ENCODE data around the gene SIGLEC7. TPM values are rescaled to one million over a fixed set of nuclear protein-coding genes. Genes with fewer than 3 reads are reported as not detected.

SIGLEC7 gene
- polyA plus RNA-seq, 1 of the 3 experiments (the other 2 are of a cell fraction), result not detected

- TF ChIP-seq USF2 (IDR thresholded peaks at IDR 0.05; ENCODE audit: borderline replicate concordance, low read depth, low read length), result no peak
- TF ChIP-seq GABPA (IDR thresholded peaks at IDR 0.05; ENCODE audit: low read depth), result no peak
- TF ChIP-seq CHD2 (IDR thresholded peaks at IDR 0.05; ENCODE audit: low read length, partially characterized antibody), result no peak
- no peak for TF ChIP-seq RXRA (IDR thresholded peaks at IDR 0.05; ENCODE audit: borderline replicate concordance, low read depth)
- no peak for TF ChIP-seq GATA2 (CRISPR knock-in tag; IDR thresholded peaks at IDR 0.05)
- no peak for TF ChIP-seq JUND (IDR thresholded peaks at IDR 0.05)
- no peak for TF ChIP-seq POLR2AphosphoS5 (IDR thresholded peaks at IDR 0.05; ENCODE audit: low read depth, low read length)
These were observed 16.6 kb upstream of the SIGLEC7 start (continued) for GRCh38 chr19:51125421-51126075.

GRCh38 chr19:51127032-51127431 lies 15.1 kb upstream of the SIGLEC7 start:
- no peaks in the 10 kb centered on the region for H3K9me3 ChIP-seq
- ChIA-PET POLR2A (no interaction called here), CTCF (no interaction called here)
- no peak overlapping the region for H2AFZ ChIP-seq (ENCODE audit: low read depth)
- H3K27ac ChIP-seq (ENCODE audit: low read depth in 2 of 2, low read length in 1 of 2), result no peak overlapping the region
- H4K20me1 ChIP-seq (ENCODE audit: insufficient read depth), result no peaks in the 10 kb centered on the region
- H3K4me3 ChIP-seq (ENCODE audit: low read depth in 2 of 2, low read length in 1 of 2), result no peak overlapping the region
- H3F3A ChIP-seq (replicated peaks; ENCODE audit: insufficient read depth), result no peaks in the 10 kb centered on the region
- no peaks in the 10 kb centered on the region for H3K4me1 ChIP-seq (ENCODE audit: control insufficient read depth in 1 of 2, insufficient read depth in 2 of 2, low read depth in 1 of 2, low read length in 1 of 2)
- no peak overlapping the region for H3K9ac ChIP-seq
- TF ChIP-seq FOXJ3 (CRISPR knock-in tag; IDR thresholded peaks at IDR 0.05) (no peak), CTCF (IDR thresholded peaks at IDR 0.05) (no peak), GABPA (IDR thresholded peaks at IDR 0.05; ENCODE audit: low read depth) (no peak)
- DNase-seq, result no peak
- peaks cover 84% of the 10 kb centered on the region for H3K27me3 ChIP-seq (ENCODE audit: insufficient read depth)
- 13% methylated on average over 6 of the region's 6 CpGs for WGBS (ENCODE audit: low lambda C conversion rate)
- H3K4me2 ChIP-seq, result no peak overlapping the region
- H3K36me3 ChIP-seq (replicated peaks in 1 of 2; ENCODE audit: control insufficient read depth in 1 of 2, insufficient read depth in 2 of 2, low read length in 1 of 2), result no peaks in the 10 kb centered on the region
- H3K9me2 ChIP-seq, result no peaks in the 10 kb centered on the region
- no peaks in the 10 kb centered on the region for H3K79me2 ChIP-seq (ENCODE audit: insufficient read depth)

GRCh38 chr19:51127755-51128154 lies 14.3 kb upstream of the SIGLEC7 start:
- Histone ChIP-seq H3K27ac (ENCODE audit: low read depth in 2 of 2, low read length in 1 of 2) (no peak overlapping the region), H3K27me3 (ENCODE audit: insufficient read depth) (peaks cover 81% of the 10 kb centered on the region), H3K4me1 (ENCODE audit: control insufficient read depth in 1 of 2, insufficient read depth in 2 of 2, low read depth in 1 of 2, low read length in 1 of 2) (no peaks in the 10 kb centered on the region), H2AFZ (ENCODE audit: low read depth) (no peak overlapping the region), H3K9me2 (no peaks in the 10 kb centered on the region), H3K36me3 (replicated peaks in 1 of 2; ENCODE audit: control insufficient read depth in 1 of 2, insufficient read depth in 2 of 2, low read length in 1 of 2) (no peaks in the 10 kb centered on the region), H3K4me3 (ENCODE audit: low read depth in 2 of 2, low read length in 1 of 2) (no peak overlapping the region), H4K20me1 (ENCODE audit: insufficient read depth) (no peaks in the 10 kb centered on the region), H3K9me3 (no peaks in the 10 kb centered on the region), H3K79me2 (ENCODE audit: insufficient read depth) (no peaks in the 10 kb centered on the region), H3K4me2 (no peak overlapping the region), H3F3A (replicated peaks; ENCODE audit: insufficient read depth) (no peaks in the 10 kb centered on the region), H3K9ac (no peak overlapping the region)
- 29% methylated on average over 4 of the region's 4 CpGs for WGBS (ENCODE audit: low lambda C conversion rate)
- ChIA-PET CTCF (no interaction called here), POLR2A (no interaction called here)
- DNase-seq, result no peak
- TF ChIP-seq IRF3 (IDR thresholded peaks at IDR 0.05; ENCODE audit: low read depth, low read length), result no peak
- no peak for TF ChIP-seq USF1 (IDR thresholded peaks at IDR 0.05; ENCODE audit: borderline replicate concordance, low read depth)
- TF ChIP-seq MXI1 (IDR thresholded peaks at IDR 0.05; ENCODE audit: low read depth, low read length), result no peak
- TF ChIP-seq TCF12 (IDR thresholded peaks at IDR 0.05), result no peak
- TF ChIP-seq GATA2 (CRISPR knock-in tag; IDR thresholded peaks at IDR 0.05), result no peak
- no peak for TF ChIP-seq GABPA (IDR thresholded peaks at IDR 0.05; ENCODE audit: low read depth)
- TF ChIP-seq TAF1 (IDR thresholded peaks at IDR 0.05; ENCODE audit: borderline replicate concordance, low read depth, low read length), result no peak
- TF ChIP-seq USF2 (IDR thresholded peaks at IDR 0.05; ENCODE audit: borderline replicate concordance, low read depth, low read length), result no peak
- no peak for TF ChIP-seq CHD2 (IDR thresholded peaks at IDR 0.05; ENCODE audit: low read length, partially characterized antibody)
- TF ChIP-seq RFX5 (IDR thresholded peaks at IDR 0.05; ENCODE audit: low read length), result no peak
- no peak for TF ChIP-seq FOSL2 (IDR thresholded peaks at IDR 0.05; ENCODE audit: borderline replicate concordance, low read depth)
- TF ChIP-seq FOXJ3 (CRISPR knock-in tag; IDR thresholded peaks at IDR 0.05), result no peak
- TF ChIP-seq SIN3A (IDR thresholded peaks at IDR 0.05; ENCODE audit: borderline replicate concordance, low read depth, low read length), result no peak

Data from SK-N-SH (cell line).